GM18508 (cell line): ENCODE measurements around the gene FRMPD2.
"Not testable (repeated sequence)": the region's sequence is repeated elsewhere in the genome, so short reads cannot be mapped to it uniquely, and the experiment has no call there.

Experiments
- ATAC-seq: cut with Tn5 transposase; IDR thresholded peaks from one replicate; pipeline ENCODE4 v1.9.1; 2021; ENCODE audit warnings: moderate number of reproducible peaks; ENCODE audit not compliant: insufficient read depth, unreplicated experiment

The FRMPD2 gene

GRCh38 chr10:48289501-48290238, 15.2 kb upstream of the FRMPD2 start:
- no peak for ATAC-seq

DNA sequence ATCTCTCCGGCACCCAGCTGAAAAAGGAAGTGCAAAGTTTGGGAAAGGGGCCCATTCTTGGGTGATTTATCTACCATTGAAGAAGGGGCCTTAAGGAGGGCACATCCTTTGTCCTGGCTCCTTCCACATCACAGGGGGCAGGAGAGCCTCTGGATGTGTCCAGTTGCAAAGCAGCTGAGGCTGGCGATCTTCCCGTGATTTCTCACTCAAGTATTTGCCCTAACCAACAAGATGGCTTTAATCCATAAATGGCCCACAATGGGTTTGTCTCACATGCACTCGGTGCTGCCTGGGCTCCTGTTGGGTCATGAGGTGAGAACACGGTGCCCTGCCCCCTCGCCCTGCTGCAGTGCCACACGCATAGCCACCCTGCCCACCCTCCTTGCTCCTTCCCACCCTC, 14.2 kb upstream of the FRMPD2 start:
- ATAC-seq: no peak

DNA sequence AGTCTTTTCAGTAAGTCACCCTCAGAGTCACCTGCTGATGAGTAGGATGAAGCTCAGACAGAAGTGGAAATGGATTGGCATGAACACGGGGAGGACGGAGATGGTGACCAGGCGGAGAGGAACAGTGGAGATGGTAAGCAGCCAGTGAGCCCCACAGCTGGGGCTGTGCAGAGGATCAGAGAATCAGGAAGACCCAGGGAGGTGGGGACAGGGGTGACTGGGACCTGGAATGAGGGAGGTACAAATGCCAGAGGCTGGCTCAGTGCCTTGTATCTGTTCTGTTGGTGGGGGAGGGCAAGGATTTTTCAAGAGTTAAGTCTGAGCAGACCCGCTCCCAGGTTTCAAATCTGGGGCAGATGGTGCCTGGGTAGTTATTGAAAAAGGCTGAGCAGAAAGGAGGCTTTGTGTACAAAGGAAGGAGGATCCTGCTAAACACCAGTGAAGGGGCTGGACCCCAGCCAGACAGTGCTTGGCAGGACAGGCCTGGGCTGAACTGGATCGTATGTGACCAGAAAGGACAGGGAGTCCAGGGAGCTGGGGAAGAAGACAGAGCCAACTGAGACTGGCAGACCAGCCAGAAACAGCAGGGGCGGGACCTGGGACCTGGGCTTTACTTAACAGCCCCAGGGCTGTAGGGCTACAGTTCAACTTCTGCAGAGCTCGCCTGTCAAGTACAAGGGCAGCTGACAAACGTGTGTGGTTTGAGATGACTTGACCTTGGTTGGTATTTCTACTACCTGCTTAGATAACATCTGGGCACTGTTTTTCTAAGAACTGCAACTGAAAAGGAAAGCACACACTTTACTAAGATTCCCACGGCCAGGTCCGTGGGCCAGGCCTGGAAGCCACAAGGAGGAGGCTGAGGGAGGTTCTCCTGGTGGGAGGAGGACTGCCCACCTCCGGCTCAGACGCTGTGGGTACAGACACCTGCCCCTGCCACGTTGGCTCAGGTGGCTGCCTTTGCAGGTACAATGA, 13.2 kb upstream of the FRMPD2 start:
- ATAC-seq: peak; percentile 42

GRCh38 chr10:48286356-48286755, 11.9 kb upstream of the FRMPD2 start:
- ATAC-seq: no peak

DNA sequence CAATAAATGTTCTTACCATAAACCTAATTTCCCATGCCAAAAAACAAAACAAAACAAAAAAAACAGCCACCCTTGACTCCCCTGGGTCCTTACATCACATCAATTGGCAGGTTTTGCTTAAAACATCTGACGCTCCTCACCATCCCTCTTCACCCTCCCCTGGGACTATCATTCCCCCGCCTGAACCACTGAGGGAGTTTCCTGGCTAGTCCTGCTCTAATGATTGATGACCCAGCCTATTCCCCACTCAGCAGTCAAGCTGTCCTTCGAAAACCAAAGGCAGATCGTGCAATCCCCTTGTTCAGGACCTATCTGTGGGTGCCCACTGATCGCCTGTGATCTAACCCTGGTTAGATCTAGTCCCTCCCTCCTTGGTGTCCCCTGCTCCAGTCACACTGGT, 11.2 kb upstream of the FRMPD2 start:
- no peak for ATAC-seq

- no peak for ATAC-seq
Observed at GRCh38 chr10:48284811-48285210, 10.3 kb upstream of the FRMPD2 start.

DNA sequence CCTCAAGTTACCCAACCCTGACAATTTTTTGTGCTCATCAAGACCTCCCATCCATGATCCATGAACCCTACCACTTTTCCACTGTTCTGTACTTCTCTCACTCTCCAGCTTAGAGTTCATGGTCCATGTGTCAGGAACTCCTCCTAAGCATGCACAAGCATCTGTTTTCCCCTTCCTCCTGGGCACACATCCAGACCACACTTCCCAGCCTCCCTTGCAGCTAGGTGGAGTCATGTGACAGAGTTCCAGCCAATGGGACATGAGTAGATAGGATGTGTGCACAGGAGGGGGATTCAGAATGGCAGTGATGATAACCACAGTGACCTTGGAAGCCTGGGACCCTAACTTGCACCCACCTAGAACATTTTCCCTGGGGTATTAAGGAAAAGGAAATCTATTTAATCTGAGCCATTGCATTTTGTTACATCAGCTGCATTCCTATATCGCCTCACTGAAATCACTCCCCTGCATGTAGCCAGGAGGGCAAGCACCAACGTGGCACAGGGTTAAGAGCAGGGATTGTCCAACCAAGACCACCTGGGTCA, 9.6 kb upstream of the FRMPD2 start:
- no peak for ATAC-seq

DNA sequence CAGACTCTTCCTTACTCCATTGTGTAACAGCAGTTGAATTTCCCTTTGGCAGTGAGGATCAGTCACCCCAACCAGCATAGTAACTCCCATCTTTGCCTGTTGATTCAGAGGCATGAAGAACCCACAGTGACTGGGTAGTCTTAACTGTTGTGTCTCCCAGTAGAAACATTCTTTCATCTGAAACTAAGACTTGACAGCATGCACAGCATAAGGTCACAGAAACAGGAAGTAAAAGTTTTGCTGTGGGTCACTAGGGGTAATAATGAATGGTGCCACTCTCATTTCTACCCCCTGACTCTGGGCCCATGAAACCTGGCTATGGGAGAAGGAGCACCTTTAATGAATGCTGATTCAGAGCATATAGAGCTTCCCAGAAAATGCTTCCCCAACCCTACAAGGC, 8.3 kb upstream of the FRMPD2 start:
- ATAC-seq: peak; percentile 68

DNA sequence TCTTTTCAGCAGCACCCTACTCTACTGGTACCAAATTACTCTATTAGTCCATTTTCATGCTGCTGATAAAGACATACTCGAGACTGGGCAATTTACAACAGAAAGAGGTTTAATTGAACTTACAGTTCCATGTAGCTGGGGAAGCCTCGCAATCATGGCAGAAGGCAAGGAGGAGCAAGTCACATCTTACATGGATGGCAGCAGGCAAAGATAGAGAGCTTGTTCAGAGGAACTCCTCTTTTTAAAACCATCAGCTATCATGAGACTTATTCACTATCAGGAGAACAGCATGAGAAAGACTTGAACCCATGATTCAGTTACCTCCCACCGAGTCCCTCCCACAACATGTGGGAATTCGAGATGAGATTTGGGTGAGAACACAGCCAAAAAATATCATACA, 7.2 kb upstream of the FRMPD2 start:
- ATAC-seq: not testable (repeated sequence)

GRCh38 chr10:48279081-48279751, 4.7 kb upstream of the FRMPD2 start:
- peak; percentile 80 for ATAC-seq

DNA sequence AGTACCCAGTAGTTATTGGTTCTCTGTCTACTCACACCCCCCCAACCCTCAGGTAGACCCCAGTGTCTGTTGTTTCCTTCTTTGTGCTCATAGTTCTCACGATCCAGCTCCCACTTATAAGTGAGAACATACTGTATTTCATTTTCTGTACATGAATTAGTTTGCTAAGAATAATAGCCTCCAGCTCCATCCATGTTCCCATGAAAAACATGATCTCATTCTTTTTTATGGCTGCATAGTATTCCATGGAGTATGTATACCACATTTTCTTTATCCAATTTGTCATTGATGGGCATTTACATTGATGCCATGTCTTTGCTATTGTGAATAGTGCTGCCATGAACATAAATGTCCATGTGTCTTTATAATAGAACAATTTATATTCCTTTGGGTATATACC, 2.6 kb upstream of the FRMPD2 start:
- ATAC-seq: no peak

GRCh38 chr10:48273741-48274140, 755 bp downstream of the FRMPD2 start:
- ATAC-seq: no peak

DNA sequence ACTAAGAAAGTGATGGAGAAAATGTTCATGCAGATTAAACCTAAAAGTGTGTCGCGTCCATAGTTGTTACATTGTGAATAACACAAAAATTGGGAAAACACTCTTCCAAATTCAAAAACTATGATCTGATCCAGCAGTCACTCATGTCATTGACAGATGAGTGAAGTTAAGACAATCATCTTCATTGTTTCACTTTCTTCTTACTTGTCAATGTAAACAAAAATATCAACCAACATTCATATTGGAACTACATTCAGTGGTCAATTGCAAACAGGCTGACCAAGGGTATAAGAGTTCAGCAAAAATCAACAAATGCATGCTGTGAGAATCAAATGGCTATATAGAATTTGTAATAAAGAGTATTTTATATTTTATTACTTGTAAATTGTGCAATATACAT, 1.8 kb downstream of the FRMPD2 start:
- no peak for ATAC-seq

- no peak for ATAC-seq
Observed at GRCh38 chr10:48271047-48271730, 3.3 kb downstream of the FRMPD2 start.

DNA sequence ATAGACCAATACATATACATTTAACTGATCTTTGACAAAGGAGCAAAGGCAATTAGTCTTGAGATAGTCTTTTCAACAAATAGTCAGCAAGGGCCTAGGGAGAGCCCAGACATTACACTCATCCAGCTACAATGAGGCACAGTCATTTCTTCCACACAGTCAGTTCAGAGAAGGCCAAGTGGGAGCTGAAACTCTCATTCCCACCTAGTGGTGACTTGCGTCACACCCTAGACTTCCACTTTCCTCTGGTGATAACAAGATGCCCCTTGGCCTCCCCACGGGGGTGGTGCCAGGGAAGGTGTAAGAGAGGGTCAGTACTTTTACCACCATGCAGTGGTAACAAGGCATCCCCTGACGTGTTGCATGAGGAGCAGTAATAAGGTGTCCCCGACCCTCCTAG, 8.0 kb downstream of the FRMPD2 start:
- no peak for ATAC-seq

- ATAC-seq: no peak
Observed at GRCh38 chr10:48258105-48258504, 16.4 kb downstream of the FRMPD2 start.

GRCh38 chr10:48257407-48257961, 17.0 kb downstream of the FRMPD2 start:
- ATAC-seq: no peak

GRCh38 chr10:48255722-48256121, 18.8 kb downstream of the FRMPD2 start:
- no peak for ATAC-seq

DNA sequence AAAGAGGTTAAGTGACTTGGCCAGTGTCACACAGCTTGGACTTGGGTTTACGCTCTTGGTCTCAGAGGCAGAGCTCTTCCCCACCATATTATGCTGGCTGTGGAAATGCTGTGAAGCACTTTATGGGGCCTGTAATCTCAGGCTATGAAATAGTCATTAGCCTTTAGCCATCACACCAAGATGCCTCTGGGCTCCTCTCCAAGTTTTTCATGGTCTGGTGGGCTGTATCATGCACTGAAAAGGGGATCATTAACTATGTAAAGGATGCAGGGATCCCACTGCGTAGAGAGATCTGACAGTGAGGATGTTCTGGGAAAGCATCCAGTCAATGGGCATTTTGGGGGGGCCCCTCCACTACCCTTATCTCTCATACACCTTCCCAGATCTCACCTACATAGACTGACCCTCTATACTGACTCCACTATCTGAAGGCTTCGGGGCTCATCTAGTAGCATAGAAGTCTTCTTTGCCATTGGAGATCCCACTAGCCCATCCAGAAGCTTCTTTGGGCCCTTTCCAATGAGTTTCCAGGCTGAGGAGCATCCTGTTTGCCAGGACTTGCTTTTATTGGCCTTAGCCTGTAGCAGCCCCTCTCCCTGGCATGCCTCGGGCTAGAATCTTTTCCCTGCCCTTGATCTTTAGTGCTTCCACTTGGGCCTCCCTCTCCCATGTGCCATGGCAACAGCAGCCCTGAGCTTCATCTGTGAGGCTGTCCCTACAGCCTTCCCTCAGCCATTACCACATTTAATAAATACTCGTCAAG, 19.6 kb downstream of the FRMPD2 start:
- ATAC-seq: no peak
